ENCODE data around the gene ARHGAP33.

ARHGAP33 gene

DNA sequence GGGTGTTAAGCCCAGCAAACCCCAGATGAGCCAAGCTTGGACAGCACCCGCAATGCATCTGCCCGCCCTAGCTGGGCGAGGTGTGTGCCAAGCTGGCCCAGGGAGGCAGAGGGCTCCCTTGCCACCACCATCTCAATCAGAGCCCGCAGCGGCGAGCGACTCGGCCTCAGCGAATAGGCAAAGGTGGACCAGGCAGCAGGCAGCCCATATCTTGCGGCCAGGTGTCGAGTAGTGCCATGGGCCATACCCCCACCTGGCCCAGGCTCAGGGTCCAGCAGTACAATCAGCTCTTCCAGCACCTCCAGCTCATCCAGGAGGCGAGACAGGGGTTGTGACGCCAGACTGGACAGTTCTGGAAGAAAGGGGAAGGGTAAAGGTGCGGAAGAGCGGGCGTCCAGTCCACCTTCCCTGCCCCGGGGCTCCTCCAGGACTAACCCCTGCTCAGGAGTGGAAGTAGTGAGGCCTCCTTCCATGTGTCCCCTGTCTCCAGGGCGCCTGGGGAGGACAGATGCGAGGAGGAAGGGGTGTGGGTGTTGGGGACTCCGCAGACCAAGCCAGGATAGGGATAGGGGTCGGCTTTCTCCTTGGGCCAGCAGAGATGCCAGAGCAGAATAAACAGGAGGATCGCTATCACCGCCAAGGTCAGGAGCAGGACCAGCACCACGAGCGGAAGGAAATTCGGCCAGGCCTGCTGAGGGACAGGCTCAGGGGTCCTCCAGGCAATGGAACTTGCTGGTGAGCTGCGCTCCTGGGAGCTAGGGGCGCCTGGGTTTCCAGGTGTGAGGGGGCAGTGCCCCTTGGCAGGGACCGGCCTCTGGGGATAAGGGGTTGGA lies 35.9 kb upstream of the ARHGAP33 start:
- no peak for DNase-seq (ENCODE audit: low spot score)

DNA sequence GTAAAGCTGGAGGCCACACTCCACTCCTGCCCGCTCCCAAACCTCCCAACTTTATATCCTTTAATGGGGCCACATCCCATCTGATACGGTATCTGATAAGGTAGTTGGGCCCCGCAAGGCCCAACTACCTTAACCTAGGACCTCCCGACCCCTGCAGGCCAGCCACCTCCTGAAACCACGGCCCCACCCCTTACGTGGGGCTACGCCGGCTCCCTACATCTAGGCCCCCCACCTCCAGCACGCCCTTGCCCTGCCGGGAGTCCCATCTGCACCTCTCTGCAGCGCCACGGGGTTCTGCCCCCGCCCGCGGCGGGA lies 35.3 kb upstream of the ARHGAP33 start:
- no peak for DNase-seq (ENCODE audit: low spot score)

DNA sequence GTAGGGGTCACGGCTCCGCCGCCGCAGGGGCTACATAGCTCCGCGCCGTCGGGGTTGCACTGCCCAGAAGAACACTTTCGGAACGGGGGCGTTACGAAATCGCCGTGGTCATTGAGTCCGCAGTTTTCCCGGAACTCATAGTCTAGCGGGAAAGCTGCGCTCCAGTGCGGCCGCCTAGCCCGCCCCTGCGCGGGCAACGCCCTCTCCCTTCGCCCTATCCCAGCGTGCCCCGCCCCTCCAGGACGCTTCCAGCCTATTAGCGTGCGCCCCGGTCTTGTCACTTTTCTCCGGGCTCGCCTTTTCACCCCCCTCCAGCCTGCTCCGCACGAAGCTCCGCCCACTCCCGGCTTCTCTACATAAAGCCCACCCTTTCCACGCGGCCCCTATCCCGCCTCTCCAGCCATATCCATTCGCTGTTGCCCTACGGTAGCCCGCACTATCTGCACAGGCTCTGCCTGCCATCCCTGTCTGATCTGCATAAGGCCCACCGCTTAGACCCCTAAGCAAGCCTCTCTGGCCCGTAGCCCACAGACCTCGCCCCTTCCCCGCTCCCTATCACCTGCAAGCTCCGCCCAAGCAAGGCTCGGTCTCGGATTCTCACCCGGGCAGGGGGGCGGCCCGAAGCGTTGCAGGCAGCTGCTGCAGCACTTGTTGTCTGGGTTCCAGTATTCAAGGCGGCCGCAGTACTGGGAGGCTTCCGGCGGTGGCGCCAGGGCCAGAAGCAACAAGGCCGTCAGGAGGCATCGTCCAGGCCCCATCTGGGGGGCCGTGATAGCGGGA lies 34.8 kb upstream of the ARHGAP33 start:
- peak; percentile 99 for DNase-seq (ENCODE audit: low spot score)

DNA sequence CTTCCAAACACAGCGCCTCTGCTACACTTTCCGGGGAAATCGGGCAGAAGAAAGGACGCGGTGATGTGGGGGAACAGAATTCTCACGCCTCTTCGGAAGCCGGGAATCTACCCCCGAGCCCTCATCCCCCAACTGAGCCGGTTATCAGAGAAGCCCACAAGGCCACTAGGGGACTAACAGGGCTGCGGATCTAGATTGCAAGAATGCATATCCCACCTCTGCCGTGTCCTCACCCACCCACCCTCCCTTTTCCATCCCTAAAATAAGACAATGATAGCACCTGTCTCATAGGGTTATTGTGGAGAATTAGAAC lies 34.2 kb upstream of the ARHGAP33 start:
- DNase-seq (ENCODE audit: low spot score), result no peak

DNA sequence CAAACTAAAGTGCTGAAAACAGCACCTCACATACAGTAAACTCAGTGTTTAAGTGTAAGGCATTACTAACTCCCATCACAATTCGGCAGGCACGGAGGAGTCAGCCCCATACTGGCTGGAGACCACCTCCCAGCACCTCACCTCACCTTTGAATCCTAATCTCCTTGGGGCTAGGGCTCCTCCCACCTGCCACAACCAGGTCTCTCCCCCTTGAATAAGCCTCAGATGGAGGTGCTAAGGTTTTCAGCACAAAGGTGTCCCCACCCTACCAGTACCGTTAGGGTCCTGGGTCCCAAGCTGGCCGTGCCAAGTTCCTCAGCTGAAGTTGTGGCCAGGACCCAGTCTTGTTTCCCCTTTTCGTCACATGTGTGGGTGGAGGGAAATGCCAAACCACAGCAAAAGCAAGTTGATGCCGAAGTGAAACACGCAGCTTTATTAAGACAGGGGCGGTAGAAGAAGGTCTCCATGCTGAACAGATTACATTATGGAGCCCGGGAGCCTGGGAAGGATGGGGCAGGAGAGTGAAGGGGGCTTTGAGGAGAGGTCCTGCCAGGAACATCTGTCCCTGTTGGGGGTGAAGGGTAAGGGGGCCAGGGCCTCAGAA lies 33.1 kb upstream of the ARHGAP33 start, which contains the start of gene IGFLR1:
Gene IGFLR1, minus strand, starts transcription at position 332 of the 604 bp plus-strand sequence. CDS start 1,272 bp downstream, outside the sequence.
- DNase-seq (ENCODE audit: low spot score), result no peak

DNA sequence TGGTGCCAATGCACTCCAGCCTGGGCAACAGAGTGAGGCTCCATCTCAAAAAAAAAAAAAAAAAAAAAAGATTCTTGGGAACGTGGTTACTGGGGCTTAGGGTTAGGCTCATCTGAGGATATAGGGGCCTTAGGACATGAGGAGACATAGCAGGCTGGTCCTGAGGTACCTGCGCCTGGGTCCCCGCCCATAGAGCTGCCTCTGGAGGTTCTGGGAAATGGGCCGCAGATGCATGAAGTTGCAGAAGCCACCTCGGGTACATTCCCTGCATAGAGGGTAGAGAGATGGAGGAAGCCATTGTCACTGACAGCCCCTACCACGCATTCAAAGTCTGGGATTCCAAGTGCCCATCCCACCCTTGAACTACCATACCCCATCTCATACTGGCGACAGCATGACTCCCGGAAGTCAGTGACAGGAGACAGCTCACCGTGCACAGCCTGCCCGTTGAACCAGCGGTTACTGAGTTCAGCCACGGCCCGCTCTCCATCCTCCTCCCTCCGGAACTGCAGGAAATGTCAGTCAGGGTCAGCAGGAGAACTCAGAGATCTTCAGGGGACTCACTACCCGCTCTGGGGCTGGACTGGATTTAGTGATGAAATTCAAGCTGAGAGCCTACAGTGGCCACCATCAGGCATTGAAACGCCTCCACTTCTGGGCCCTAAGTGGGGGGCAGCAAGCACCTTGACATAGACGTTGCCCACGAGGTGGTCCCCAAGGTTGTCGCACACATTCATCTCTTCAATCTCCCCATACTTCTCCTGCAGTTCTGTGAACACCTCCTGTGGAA lies 31.5 kb upstream of the ARHGAP33 start:
- DNase-seq (ENCODE audit: low spot score), result no peak

DNA sequence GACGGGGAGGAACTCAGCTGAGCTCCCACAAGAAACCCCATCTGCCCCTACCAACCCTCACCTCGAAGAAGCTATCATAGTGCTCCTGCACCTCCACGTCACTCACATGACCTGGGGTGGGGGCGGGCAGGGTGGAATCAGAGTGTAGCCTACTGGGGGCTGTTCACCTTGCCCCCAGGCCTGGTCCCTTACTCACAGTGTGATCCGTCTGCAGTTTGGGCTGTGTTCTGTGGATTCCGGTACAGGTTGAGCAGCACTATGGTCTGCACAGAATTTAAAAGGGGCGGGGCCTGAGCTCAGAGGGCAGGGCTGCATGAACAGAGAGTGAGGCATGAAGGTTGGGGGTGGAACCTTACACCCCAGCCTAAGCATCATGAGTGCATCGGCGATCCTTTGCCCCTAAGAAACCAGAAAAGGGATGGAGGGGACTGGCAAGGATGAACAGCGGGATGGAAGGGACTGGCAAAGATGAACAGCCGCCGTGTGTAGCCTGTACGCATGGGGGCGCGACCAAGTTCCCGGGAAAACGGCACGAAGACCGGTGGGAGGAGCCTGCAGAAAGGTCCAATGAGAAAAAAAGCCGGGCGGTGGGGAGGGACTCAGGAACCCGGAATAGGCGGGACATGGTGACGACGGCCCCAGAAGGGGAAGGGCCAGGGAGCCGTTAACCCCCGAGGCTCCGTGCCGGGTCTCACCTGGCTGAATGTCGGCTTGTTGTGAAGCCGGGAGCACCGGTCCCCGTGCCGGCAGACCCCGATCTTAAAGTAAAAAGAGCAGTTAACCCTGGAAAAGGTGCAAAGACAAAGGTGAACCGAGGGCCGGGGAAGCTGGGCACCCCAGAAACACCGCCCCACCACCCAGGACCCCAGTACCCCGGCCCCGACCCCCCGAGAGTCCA lies 30.7 kb upstream of the ARHGAP33 start:
- DNase-seq (ENCODE audit: low spot score), result peak; percentile 99

DNA sequence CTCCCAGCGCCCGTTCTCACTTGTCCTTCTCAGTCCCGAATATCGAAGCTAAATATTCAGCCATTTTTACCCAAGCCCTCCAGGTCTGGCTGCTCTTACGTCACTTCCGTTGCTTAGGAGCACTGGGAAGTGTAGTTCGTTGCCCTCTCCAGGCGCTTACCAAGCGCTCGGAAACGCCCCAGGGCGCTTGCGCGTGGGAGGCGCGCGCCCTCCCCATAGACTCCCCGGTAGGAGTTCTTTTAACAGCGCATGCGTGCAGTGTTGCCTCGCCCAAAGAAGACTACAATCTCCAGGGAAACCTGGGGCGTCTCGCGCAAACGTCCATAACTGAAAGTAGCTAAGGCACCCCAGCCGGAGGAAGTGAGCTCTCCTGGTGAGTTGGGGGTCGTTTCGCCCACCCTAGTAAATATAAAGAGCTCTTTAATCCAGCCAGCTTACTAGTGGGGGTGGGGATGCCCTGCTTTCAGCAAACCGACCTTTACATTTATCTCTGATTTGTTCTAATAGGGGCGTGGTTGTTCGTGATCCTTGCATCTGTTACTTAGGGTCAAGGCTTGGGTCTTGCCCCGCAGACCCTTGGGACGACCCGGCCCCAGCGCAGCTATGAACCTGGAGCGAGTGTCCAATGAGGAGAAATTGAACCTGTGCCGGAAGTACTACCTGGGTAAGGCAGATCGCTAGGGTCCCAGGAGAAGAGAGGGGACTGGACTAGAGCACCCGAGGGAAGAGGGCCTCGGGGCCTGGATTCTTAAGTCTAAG lies 29.9 kb upstream of the ARHGAP33 start, which contains the start of the genes PSENEN and U2AF1L4:
Gene PSENEN, plus strand, starts transcription at position 324 of the 759 bp plus-strand sequence. Its CDS starts 280 bp downstream, at position 604.
Gene U2AF1L4, minus strand, starts transcription at position 91 of the 759 bp plus-strand sequence. Its CDS starts 27 bp downstream, at position 64.
- peak; percentile 100 for DNase-seq (ENCODE audit: low spot score)

DNA sequence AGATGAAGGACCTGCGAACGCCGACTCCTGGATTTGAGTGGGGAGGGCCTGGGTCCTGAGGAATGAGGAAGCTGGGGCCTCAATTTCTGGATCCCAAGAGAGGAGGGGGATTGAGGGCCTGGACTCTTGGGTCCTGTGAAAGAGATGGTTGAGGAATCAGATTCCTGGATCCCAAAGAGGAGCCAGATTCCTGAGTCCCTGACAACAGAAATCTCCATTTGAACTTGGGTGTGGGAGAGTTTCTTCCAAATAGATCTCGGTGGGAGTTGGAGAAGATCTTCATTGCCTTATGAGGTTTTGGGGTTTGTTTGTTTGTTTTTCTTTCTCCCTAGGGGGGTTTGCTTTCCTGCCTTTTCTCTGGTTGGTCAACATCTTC lies 29.3 kb upstream of the ARHGAP33 start:
- no peak for DNase-seq (ENCODE audit: low spot score)

DNA sequence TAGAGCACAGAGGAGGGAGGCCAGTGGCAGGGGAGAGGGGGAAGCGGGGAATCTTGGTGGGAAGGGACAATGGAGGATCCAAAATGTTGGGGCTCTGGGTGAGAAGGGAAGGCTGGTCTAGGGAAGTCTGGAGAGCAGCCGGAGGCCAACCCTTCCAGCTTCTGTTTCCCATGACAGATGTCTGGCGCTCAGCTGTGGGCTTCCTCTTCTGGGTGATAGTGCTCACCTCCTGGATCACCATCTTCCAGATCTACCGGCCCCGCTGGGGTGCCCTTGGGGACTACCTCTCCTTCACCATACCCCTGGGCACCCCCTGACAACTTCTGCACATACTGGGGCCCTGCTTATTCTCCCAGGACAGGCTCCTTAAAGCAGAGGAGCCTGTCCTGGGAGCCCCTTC lies 28.8 kb upstream of the ARHGAP33 start:
- DNase-seq (ENCODE audit: low spot score), result no peak

DNA sequence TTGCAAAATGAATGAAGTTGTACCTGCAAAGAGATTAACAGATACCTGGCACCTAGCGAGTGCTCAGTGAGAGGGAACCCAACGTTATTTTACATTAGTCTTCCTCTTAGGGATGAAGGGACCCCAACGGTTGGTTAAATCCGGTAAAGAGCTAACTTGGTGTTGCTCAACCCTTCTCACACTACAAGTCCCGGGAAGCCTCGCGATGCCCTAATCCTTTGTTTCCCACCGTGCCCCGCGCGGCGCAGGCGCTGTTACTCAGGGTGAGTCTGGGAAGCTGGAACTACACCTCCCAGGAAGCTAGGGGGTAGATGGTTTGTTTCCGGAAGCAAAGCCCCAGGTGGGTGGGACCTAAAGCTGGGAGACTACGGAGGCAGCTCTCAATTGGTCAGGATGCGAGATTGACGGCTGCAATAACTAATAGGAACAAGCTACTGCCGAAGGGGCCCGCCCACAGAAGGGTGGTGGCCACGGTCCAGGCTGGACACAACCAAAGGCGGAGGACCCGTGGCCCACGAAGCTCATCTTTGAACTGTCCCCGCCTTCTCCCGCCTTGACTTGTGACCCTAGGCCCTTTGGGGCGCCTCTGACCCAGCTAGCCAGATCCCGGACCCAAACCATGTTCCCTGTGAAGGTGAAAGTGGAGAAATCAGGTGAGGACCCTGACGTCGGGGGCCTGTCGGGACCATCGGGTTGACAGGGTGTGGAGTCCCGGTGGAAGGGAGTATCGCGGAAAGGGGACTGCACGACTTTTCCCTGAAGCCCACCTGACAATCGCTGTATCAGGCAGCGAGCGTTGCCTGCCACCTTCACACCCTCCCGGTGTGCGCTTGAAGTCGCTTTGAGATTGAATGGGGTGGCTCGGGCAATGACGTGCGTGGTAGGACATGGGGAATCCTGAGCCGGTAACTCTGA lies 27.0 kb upstream of the ARHGAP33 start, which contains the start of gene LIN37:
Gene LIN37, plus strand, starts transcription at position 471 of the 915 bp plus-strand sequence. Its CDS starts 149 bp downstream, at position 620.
- peak; percentile 100 for DNase-seq (ENCODE audit: low spot score)

DNA sequence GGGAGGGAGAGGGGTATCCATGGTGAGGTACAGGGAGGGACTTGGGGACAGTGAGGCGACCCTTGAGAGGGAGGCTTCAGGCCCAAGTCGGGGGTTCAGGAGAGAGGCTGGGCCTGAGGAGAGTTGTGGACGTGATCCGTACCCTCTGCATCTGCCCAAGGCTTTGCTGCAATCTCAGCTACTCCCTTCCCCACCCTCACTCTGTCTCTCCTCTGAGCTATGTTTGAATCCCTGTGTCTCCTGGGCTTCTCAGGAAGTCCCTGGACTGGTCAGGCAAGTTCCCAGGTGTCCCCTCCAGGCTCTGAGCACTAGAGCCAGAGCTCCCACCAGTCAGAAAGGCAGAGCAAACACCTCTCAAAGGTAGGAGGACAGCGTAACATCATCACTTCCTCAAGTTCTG lies 25.2 kb upstream of the ARHGAP33 start:
- no peak for DNase-seq (ENCODE audit: low spot score)

DNA sequence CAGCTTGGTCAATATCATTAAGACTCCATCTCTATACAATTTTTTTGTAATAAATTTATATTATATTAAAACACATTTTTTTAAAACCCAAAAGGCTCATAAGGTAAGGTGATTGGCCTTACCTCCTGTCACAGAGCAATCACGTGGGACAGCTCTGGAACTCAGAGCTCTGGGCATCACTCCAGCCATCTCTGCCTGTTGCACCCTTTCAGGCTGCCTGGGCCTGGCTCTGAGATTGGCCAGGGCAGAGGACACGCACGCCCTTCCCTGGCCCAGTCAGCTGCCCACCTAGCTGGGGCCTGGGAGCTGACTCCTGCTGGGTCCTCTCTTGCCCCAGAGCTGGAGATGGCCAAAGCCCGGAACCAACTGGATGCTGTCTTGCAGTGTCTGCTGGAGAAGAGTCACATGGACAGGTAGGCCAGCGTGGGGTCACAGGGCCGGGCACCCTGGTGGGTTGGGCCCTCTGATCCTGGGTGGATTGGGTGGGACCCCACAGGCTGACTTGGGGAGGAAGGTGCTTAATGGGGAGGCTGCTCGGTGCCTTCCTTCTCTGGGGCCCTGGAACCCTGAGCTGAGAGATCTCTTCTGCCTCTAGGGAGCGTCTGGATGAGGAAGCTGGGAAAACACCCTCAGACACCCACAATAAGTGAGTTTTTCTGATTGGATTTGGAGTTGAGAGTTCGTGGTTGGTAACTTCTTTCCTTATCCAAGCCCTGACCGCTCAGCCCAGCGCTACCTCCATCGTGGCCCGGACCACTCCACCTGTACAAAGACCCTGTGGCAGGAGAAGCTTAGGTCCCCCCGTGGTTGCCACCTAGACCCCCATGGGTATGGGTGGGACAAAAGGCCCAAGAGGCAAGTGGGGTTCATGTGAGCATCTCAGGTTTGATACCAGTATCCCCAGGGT lies 23.3 kb upstream of the ARHGAP33 start:
- DNase-seq (ENCODE audit: low spot score), result no peak

DNA sequence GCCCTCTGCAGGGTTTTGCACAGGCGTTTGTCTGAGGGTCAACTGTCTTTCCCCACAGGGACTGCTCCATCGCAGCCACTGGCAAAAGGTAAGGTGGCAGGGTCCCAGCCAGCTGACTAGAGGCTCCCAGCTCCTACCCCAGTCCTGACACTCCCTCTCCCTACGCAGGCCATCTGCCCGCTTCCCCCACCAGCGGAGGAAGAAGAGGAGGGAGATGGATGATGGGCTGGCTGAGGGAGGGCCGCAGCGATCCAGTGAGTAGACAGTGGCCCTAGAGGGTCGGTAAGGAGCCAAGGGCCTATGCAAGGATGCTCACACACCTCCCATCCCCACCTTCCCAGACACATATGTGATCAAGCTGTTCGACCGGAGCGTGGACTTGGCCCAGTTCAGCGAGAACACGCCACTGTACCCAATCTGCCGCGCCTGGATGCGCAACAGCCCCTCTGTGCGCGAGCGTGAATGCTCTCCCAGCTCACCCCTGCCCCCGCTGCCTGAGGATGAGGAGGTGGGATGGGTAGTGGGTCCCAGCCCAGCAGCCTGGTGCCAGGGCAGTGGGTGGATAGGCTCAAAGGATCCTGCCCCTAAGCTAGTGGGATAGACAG lies 22.5 kb upstream of the ARHGAP33 start:
- DNase-seq (ENCODE audit: low spot score), result no peak

DNA sequence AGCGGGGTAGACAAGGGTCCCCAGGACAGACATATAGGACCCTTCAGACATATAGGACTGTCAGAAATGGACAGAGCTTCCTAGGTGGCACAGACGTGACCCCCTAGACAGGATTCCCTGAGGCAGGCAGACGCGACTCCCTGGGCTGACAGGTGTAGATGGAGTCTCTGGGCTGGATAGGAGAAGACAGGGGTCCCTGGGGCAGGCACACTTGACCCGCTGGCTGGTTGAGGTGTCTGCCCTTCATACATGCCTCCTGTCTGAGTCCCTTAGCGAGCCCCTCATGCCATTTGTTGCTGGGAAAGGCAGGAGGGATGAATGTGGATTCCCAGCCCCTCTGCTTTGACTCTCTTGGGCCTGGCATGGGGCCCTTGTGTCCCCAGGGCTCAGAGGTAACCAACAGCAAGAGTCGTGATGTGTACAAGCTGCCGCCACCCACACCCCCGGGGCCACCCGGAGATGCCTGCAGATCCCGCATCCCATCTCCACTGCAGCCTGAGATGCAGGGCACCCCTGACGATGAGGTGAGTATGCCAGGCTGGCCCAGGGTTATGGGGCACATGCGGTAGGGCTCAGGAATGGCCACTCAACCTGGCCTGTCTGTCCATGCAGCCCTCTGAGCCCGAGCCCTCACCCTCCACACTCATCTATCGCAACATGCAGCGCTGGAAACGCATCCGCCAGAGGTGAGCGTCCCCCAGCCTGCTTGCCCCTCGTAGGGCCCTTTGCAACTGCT lies 21.6 kb upstream of the ARHGAP33 start:
- no peak for DNase-seq (ENCODE audit: low spot score)

DNA sequence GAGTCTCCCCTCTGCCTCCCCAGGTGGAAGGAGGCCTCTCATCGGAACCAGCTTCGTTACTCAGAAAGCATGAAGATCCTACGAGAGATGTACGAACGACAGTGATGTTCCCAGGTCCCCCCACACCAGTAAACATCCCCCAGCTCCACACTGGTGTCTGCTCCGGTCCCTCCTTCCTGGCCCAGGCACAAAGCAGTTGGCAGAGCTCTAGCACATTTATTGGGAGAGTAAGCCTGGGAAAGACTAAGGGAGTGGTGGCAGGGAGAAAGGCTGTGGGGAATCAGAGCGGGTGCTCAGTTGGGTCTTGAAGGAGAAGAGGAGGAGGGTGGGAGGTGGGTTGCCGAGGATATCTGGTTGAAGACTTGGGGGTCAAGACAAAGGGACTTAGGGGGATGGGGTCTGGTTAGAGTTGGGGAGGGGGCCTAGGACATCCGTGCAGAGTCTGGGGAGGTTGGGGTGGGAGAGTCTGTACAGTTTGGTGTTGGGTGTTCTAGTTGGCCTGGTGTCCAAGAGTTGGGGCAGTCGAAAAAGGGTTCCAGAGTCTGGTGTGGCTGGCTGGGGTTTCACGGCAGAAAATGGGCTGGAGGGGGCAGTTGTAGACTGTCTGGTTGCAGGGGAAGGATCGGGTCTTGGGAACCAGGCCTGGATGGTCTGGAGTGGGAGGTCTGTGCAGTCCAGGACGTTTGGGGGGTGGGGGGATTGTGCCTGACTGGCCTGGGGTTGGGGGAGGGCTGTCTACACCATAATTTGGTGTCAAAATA lies 20.8 kb upstream of the ARHGAP33 start:
- no peak for DNase-seq (ENCODE audit: low spot score)

All from SW480 (cell line).